WTC11 (cell line): ENCODE measurements around the gene EMC6. TPM values are rescaled to one million over a fixed set of nuclear protein-coding genes. Genes with fewer than 3 reads are reported as not detected.

Experiments
- ATAC-seq: fragments of 200-7000 bp; cut with Tn5 transposase; 2 replicates; pipeline ENCODE4 v1.10.0; 2021; ENCODE audit warnings: mild to moderate bottlenecking, moderate library complexity
- CTCF ChIA-PET: fragments of 300-600 bp; sonication (Branson Sonifier 250); formaldehyde crosslinking; loops from one replicate; lab custom pipeline; 2021; ENCODE audit warnings: antibody characterized with exemption; lab: Charles Lee
- POLR2A ChIA-PET: fragments of 350-600 bp; sonication (Branson Sonifier 250); formaldehyde crosslinking; loops from one replicate; lab custom pipeline; 2021; ENCODE audit warnings: antibody characterized with exemption; lab: Charles Lee
- DNase-seq: peaks from one replicate; pipeline ENCODE4 v3.0.0; 2021; ENCODE audit warnings: low spot score
- H3K27ac Mint-ChIP-seq: 2 replicates; pipeline ENCODE4 v1.8.0; 2021; ENCODE audit warnings: mixed read lengths
- H3K27me3 Mint-ChIP-seq: 2 replicates; pipeline ENCODE4 v1.8.0; 2021; ENCODE audit warnings: low read depth, mild to moderate bottlenecking, moderate library complexity, mixed read lengths
- H3K36me3 Mint-ChIP-seq: 2 replicates; pipeline ENCODE4 v1.8.0; 2021; ENCODE audit warnings: mixed read lengths
- H3K4me1 Mint-ChIP-seq: 2 replicates; pipeline ENCODE4 v1.8.0; 2022; ENCODE audit warnings: mixed read lengths
- H3K4me3 Mint-ChIP-seq: 2 replicates; pipeline ENCODE4 v1.8.0; 2021; ENCODE audit warnings: mild to moderate bottlenecking, moderate library complexity, mixed read lengths
- H3K9me3 Mint-ChIP-seq: 2 replicates; pipeline ENCODE4 v1.8.0; 2021; ENCODE audit warnings: mixed read lengths
- AFF4 ChIP-seq: sonication (generic); formaldehyde crosslinking; IDR thresholded peaks from 2 replicates; pipeline ENCODE4 v1.8.1; 2023; ENCODE audit warnings: mild to moderate bottlenecking, missing genetic modification reagents, borderline replicate concordance
- AR ChIP-seq: fragments of 250-450 bp; sonication (Bioruptor Pico); IDR thresholded peaks from 2 replicates; pipeline ENCODE4 v1.9.0; 2021; ENCODE audit warnings: mild to moderate bottlenecking
- ATF3 ChIP-seq: sonication (generic); formaldehyde crosslinking; conservative IDR thresholded peaks from 2 replicates; pipeline ENCODE4 v1.8.1; 2022; ENCODE audit warnings: mild to moderate bottlenecking, missing genetic modification reagents
- CREB1 ChIP-seq: sonication (generic); formaldehyde crosslinking; IDR thresholded peaks from 2 replicates; pipeline ENCODE4 v1.8.0; 2023; ENCODE audit warnings: mild to moderate bottlenecking, missing genetic modification reagents
- CTCF ChIP-seq: fragments of 200-600 bp; IDR thresholded peaks from 2 replicates; pipeline ENCODE4 v1.8.0; 2022; ENCODE audit warnings: antibody characterized with exemption
- E2F4 ChIP-seq: sonication (generic); formaldehyde crosslinking; IDR thresholded peaks from 2 replicates; pipeline ENCODE4 v1.8.1; 2022; ENCODE audit warnings: low read depth, mild to moderate bottlenecking, moderate library complexity, missing genetic modification reagents, borderline replicate concordance
- ELF4 ChIP-seq: sonication (generic); formaldehyde crosslinking; IDR thresholded peaks from 2 replicates; pipeline ENCODE4 v1.8.1; 2022; ENCODE audit warnings: low read depth, mild to moderate bottlenecking, moderate library complexity, missing genetic modification reagents
- ESRRA ChIP-seq: sonication (generic); formaldehyde crosslinking; IDR thresholded peaks from 2 replicates; pipeline ENCODE4 v1.8.1; 2022; ENCODE audit warnings: mild to moderate bottlenecking, missing genetic modification reagents, borderline replicate concordance
- FOXP4 ChIP-seq: sonication (generic); formaldehyde crosslinking; IDR thresholded peaks from 2 replicates; pipeline ENCODE4 v1.8.0; 2022; ENCODE audit warnings: mild to moderate bottlenecking, missing genetic modification reagents
- JUN ChIP-seq: sonication (generic); formaldehyde crosslinking; IDR thresholded peaks from 2 replicates; pipeline ENCODE4 v1.8.0; 2023; ENCODE audit warnings: mild to moderate bottlenecking, missing genetic modification reagents
- PRRX2 ChIP-seq: fragments of 250-450 bp; sonication (Bioruptor Pico); IDR thresholded peaks from 2 replicates; pipeline ENCODE4 v1.8.0; 2021; ENCODE audit warnings: mild to moderate bottlenecking
- RORB ChIP-seq: fragments of 250-450 bp; sonication (Bioruptor Pico); IDR thresholded peaks from 2 replicates; pipeline ENCODE4 v1.9.0; 2021; ENCODE audit warnings: mild to moderate bottlenecking
- SMAD4 ChIP-seq: sonication (generic); formaldehyde crosslinking; IDR thresholded peaks from 2 replicates; pipeline ENCODE4 v1.8.0; 2022; ENCODE audit warnings: mild to moderate bottlenecking, missing genetic modification reagents
- TEAD4 ChIP-seq: sonication (generic); formaldehyde crosslinking; IDR thresholded peaks from 2 replicates; pipeline ENCODE4 v1.8.0; 2022; ENCODE audit warnings: mild to moderate bottlenecking, missing genetic modification reagents
- ZBTB43 ChIP-seq: sonication (generic); formaldehyde crosslinking; IDR thresholded peaks from 2 replicates; pipeline ENCODE4 v1.8.1; 2023; ENCODE audit warnings: mild to moderate bottlenecking, missing genetic modification reagents
- ZNF121 ChIP-seq: sonication (generic); formaldehyde crosslinking; IDR thresholded peaks from 2 replicates; pipeline ENCODE4 v1.8.0; 2023; ENCODE audit warnings: missing genetic modification reagents
- ZNF219 ChIP-seq: sonication (generic); formaldehyde crosslinking; IDR thresholded peaks from 2 replicates; pipeline ENCODE4 v1.8.0; 2023; ENCODE audit warnings: missing genetic modification reagents, mild to moderate bottlenecking, borderline replicate concordance
- ZNF416 ChIP-seq: fragments of 250-450 bp; sonication (Bioruptor Pico); IDR thresholded peaks from 2 replicates; pipeline ENCODE4 v1.9.0; 2021; ENCODE audit warnings: mild to moderate bottlenecking, inconsistent platforms
- ZNF423 ChIP-seq: fragments of 250-450 bp; sonication (Bioruptor Pico); IDR thresholded peaks from 2 replicates; pipeline ENCODE4 v2.1.2; 2022; ENCODE audit warnings: mild to moderate bottlenecking, moderate library complexity
- ZNF425 ChIP-seq: fragments of 250-450 bp; sonication (Bioruptor Pico); conservative IDR thresholded peaks from 2 replicates; pipeline ENCODE4 v1.9.0; 2021; ENCODE audit warnings: mild to moderate bottlenecking
- total RNA-seq: library from RNA; stranded (reverse); gene quantifications from 3 replicates; pipeline ENCODE4 v1.2.3, GENCODE V29; 2021

Gene EMC6
- total RNA-seq, 1 experiment from 2014 or later, result 86.0 TPM

- no peak for DNase-seq
- no peak overlapping the region for H3K27ac Mint-ChIP-seq
- H3K4me1 Mint-ChIP-seq, result 0 out of 2 replicates have a peak, but pooled peaks cover 6% of the 10 kb centered on the region
- H3K9me3 Mint-ChIP-seq, result no peaks in the 10 kb centered on the region
- CTCF ChIA-PET, result no interaction called here
- TF ChIP-seq ELF4 (CRISPR knock-in tag) (no peak), JUN (CRISPR knock-in tag) (no peak), ZNF416 (CRISPR knock-in tag) (no peak), SMAD4 (CRISPR knock-in tag) (no peak), RORB (no peak), CREB1 (no peak), ZNF423 (no peak), AFF4 (CRISPR knock-in tag) (no peak), ATF3 (CRISPR knock-in tag) (no peak), ZNF425 (CRISPR knock-in tag) (no peak), AR (CRISPR knock-in tag) (no peak), ZBTB43 (no peak), TEAD4 (no peak), ESRRA (CRISPR knock-in tag) (no peak), FOXP4 (CRISPR knock-in tag) (no peak), ZNF121 (no peak), E2F4 (CRISPR knock-in tag) (no peak), ZNF219 (no peak), PRRX2 (no peak), CTCF (no peak)
- TF ChIP-seq, all 79 proteins: peak for 0
- Mint-ChIP-seq H3K36me3 (no peaks in the 10 kb centered on the region), H3K27me3 (no peaks in the 10 kb centered on the region; the same call in none of the 2 replicates), H3K4me3 (no peak overlapping the region)
- ATAC-seq, result no peak
- POLR2A ChIA-PET, result no interaction called here
Measured at GRCh38 chr17:3685174-3685573, 16.6 kb downstream of the EMC6 start.
